H9 (cell line): Measurements from ENCODE around the gene GBP4. TPM values are rescaled to one million over a fixed set of nuclear protein-coding genes. Genes with fewer than 3 reads are reported as not detected.

Source experiments
- DNase-seq: peaks from one replicate; pipeline ENCODE4 v3.0.0-alpha.2; 2017
- H2AFZ ChIP-seq: one replicate; pipeline ENCODE4 v1.6.1; 2013; ENCODE audit warnings: mild to moderate bottlenecking, low read length, control low read depth, moderate library complexity
- H2AK5ac ChIP-seq: 2 replicates; pipeline ENCODE4 v1.6.1; 2013; ENCODE audit warnings: low read length, control low read depth, mixed read lengths; ENCODE audit not compliant: insufficient read length
- H2BK120ac ChIP-seq: one replicate; pipeline ENCODE4 v1.6.1; 2013; ENCODE audit warnings: low read depth, mild to moderate bottlenecking, low read length, control low read depth, inconsistent platforms; ENCODE audit not compliant: poor library complexity, severe bottlenecking
- H2BK12ac ChIP-seq: 2 replicates; pipeline ENCODE4 v1.6.1; 2013; ENCODE audit warnings: low read length, control low read depth, mixed read lengths, low read depth; ENCODE audit not compliant: insufficient read length
- H2BK15ac ChIP-seq: 2 replicates; pipeline ENCODE4 v1.6.1; 2013; ENCODE audit warnings: low read depth, low read length, control low read depth
- H2BK20ac ChIP-seq: one replicate; pipeline ENCODE4 v1.6.1; 2013; ENCODE audit warnings: low read depth, mild to moderate bottlenecking, low read length, control low read depth, inconsistent platforms; ENCODE audit not compliant: poor library complexity, severe bottlenecking
- H2BK5ac ChIP-seq: 2 replicates; pipeline ENCODE4 v1.6.1; 2013; ENCODE audit warnings: low read length, control low read depth, mixed read lengths; ENCODE audit not compliant: insufficient read length
- H3K14ac ChIP-seq: 2 replicates; pipeline ENCODE4 v1.6.1; 2013; ENCODE audit warnings: low read length, control low read depth; ENCODE audit not compliant: insufficient read depth
- H3K18ac ChIP-seq: 2 replicates; pipeline ENCODE4 v1.6.1; 2013; ENCODE audit warnings: low read depth, mild to moderate bottlenecking, mixed read lengths, low read length, control low read depth; ENCODE audit not compliant: insufficient read length
- H3K23ac ChIP-seq: 2 replicates; pipeline ENCODE4 v1.6.1; 2013; ENCODE audit warnings: low read length, control low read depth, mixed read lengths, low read depth; ENCODE audit not compliant: insufficient read length
- H3K23me2 ChIP-seq: 2 replicates; pipeline ENCODE4 v1.6.1; 2013; ENCODE audit warnings: low read depth, mild to moderate bottlenecking, mixed read lengths, low read length, control low read depth; ENCODE audit not compliant: insufficient read length, poor library complexity, severe bottlenecking
- H3K27ac ChIP-seq: 2 replicates; pipeline ENCODE4 v1.5.1; 2013; ENCODE audit warnings: low read length, control low read depth, mixed read lengths, low read depth; ENCODE audit not compliant: insufficient read length
- H3K27me3 ChIP-seq: 2 replicates; pipeline ENCODE4 v1.6.1; 2013; ENCODE audit warnings: low read length, control low read depth, inconsistent platforms; ENCODE audit not compliant: insufficient read depth
- H3K4ac ChIP-seq: 2 replicates; pipeline ENCODE4 v1.6.1; 2013; ENCODE audit warnings: low read depth, mild to moderate bottlenecking, control low read depth, inconsistent platforms, low read length, moderate library complexity
- H3K4me1 ChIP-seq: 2 replicates; pipeline ENCODE4 v1.6.1; 2013; ENCODE audit warnings: low read length, control low read depth, inconsistent platforms; ENCODE audit not compliant: insufficient read depth
- H3K4me2 ChIP-seq: 2 replicates; pipeline ENCODE4 v1.6.1; 2013; ENCODE audit warnings: low read length, control low read depth, mixed read lengths; ENCODE audit not compliant: insufficient read length, insufficient read depth
- H3K56ac ChIP-seq: 2 replicates; pipeline ENCODE4 v1.6.1; 2013; ENCODE audit warnings: low read depth, mild to moderate bottlenecking, mixed read lengths, low read length, control low read depth; ENCODE audit not compliant: insufficient read length
- H3K79me1 ChIP-seq: 2 replicates; pipeline ENCODE4 v1.6.1; 2013; ENCODE audit warnings: low read depth, mild to moderate bottlenecking, moderate library complexity, low read length, control low read depth, inconsistent platforms; ENCODE audit not compliant: insufficient read depth, poor library complexity, severe bottlenecking
- H3K79me2 ChIP-seq: 2 replicates; pipeline ENCODE4 v1.6.1; 2013; ENCODE audit warnings: low read length, control low read depth, inconsistent platforms; ENCODE audit not compliant: insufficient read depth
- H3K9ac ChIP-seq: 2 replicates; pipeline ENCODE4 v1.6.1; 2013; ENCODE audit warnings: low read length, control low read depth, mixed read lengths; ENCODE audit not compliant: insufficient read length; ENCODE audit errors: extremely low read depth
- H3K9me3 ChIP-seq: one replicate; pipeline ENCODE4 v1.6.1; 2013; ENCODE audit warnings: low read depth, low read length, inconsistent platforms; ENCODE audit not compliant: control insufficient read depth
- H3T11ph ChIP-seq: one replicate; pipeline ENCODE4 v1.6.1; 2013; ENCODE audit warnings: mild to moderate bottlenecking, low read length, control low read depth, inconsistent platforms
- H4K20me1 ChIP-seq: one replicate; pipeline ENCODE4 v1.6.1; 2013; ENCODE audit not compliant: control insufficient read depth, insufficient read length, insufficient read depth
- H4K5ac ChIP-seq: 2 replicates; pipeline ENCODE4 v1.6.1; 2013; ENCODE audit warnings: low read depth, mild to moderate bottlenecking, mixed read lengths, low read length, control low read depth; ENCODE audit not compliant: insufficient read length
- H4K8ac ChIP-seq: replicated peaks from 2 replicates; pipeline ENCODE4 v1.6.1; 2013; ENCODE audit warnings: low read length, control low read depth, mixed read lengths, low read depth; ENCODE audit not compliant: insufficient read length
- H4K91ac ChIP-seq: 2 replicates; pipeline ENCODE4 v1.6.1; 2013; ENCODE audit warnings: low read depth, mild to moderate bottlenecking, moderate library complexity, mixed read lengths, low read length, control low read depth; ENCODE audit not compliant: insufficient read length
- H3K27ac Mint-ChIP-seq, 3 experiments: 2 replicates in 2 of 3; 3 replicates in 1 of 3; pipeline ENCODE4 v1.8.0; 2020 to 2021; ENCODE audit warnings: mixed read lengths in 3 of 3, mild to moderate bottlenecking in 1 of 3, moderate library complexity in 1 of 3
- H3K27me3 Mint-ChIP-seq: 2 replicates; pipeline ENCODE4 v1.8.0; 2021; ENCODE audit warnings: low read depth, mild to moderate bottlenecking, moderate library complexity, mixed read lengths
- H3K36me3 Mint-ChIP-seq, 3 experiments: 2 replicates in 2 of 3; 3 replicates in 1 of 3; pipeline ENCODE4 v1.8.0; 2020 to 2021; ENCODE audit warnings: low read depth in 3 of 3, mixed read lengths in 3 of 3; ENCODE audit not compliant: insufficient read depth in 1 of 3
- H3K4me1 Mint-ChIP-seq, 2 experiments: 2 replicates each; pipeline ENCODE4 v1.8.0; 2020; ENCODE audit warnings: mixed read lengths in 2 of 2
- H3K4me3 Mint-ChIP-seq, 2 experiments: 2 replicates in 1 of 2; 3 replicates in 1 of 2; pipeline ENCODE4 v1.8.0; 2020 to 2021; ENCODE audit warnings: mild to moderate bottlenecking in 2 of 2, mixed read lengths in 2 of 2, moderate library complexity in 1 of 2
- H3K9me3 Mint-ChIP-seq, 2 experiments: 2 replicates in 1 of 2; 3 replicates in 1 of 2; pipeline ENCODE4 v1.8.0; 2020; ENCODE audit warnings: mild to moderate bottlenecking in 2 of 2, mixed read lengths in 2 of 2, moderate library complexity in 1 of 2
- WGBS: extraction: QIAGEN DNeasy Blood & Tissue Kit; methylation state at CpG from one replicate; pipeline ENCODE4 v1.1.7; 2013; ENCODE audit warnings: missing lambda C conversion rate, low lambda C conversion rate, mixed read lengths; ENCODE audit not compliant: insufficient read length; ENCODE audit errors: extremely low coverage; 5-methylcytosine and 5-hydroxymethylcytosine counted together
- total RNA-seq: library from RNA; stranded (reverse); gene quantifications from 2 replicates; pipeline ENCODE4 v1.2.1, GENCODE V29; 2021
- TF ChIP-seq, protein P1 (sequence below): fragments of 200-600 bp; sonication (generic); conservative IDR thresholded peaks from 3 replicates; pipeline ENCODE4 v1.8.0; 2021; ENCODE audit warnings: antibody characterized with exemption, mild to moderate bottlenecking

GBP4 gene
- total RNA-seq, 1 experiment from 2014 or later, result not detected

DNA sequence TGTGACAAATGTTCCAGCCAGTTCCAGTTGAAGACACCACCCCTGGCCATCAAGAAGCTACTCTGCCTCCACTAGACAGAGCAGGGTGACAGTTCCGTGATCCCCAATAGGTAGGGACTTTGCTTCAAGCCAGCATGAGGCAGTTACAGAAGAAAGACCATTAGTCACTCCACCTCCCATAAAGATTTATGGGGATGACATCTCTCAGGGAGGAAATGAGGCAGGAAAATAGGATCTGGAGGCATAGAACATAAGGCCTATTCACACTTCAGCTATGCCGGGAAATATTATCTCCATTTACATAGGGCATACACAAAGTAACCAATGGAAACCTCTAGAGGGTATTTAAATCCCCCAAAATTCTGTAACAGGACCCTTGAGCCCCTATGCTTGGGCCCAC is 19.4 kb downstream of the GBP4 start:
- H3K27me3 ChIP-seq, result no peaks in the 10 kb centered on the region; the same call in 1 of the 2 replicates
- Mint-ChIP-seq H3K4me1 (peaks cover 0 to 3% of the 10 kb centered on the region in 2 experiments; a peak in 1 of 4 replicates), H3K27ac (no peak overlapping the region; a peak in 1 of 7 replicates), H3K36me3 (peaks cover 0 to 4% (median 0%) of the 10 kb centered on the region in 3 experiments; a peak in 2 of 7 replicates), H3K4me3 (no peak overlapping the region), H3K9me3 (peaks cover 2 to 14% of the 10 kb centered on the region in 2 experiments; a peak in 4 of 5 replicates), H3K27me3 (no peaks in the 10 kb centered on the region)
- H2AFZ ChIP-seq, result no peak overlapping the region
- no peaks in the 10 kb centered on the region for H3K23me2 ChIP-seq
- H3K4ac ChIP-seq, result no peak overlapping the region
- no CpG with 5 or more reads among the region's 2 CpGs for WGBS
- no peak overlapping the region for H4K91ac ChIP-seq
- no peak overlapping the region for H2BK15ac ChIP-seq
- no peak overlapping the region for H3K14ac ChIP-seq
- H3K9ac ChIP-seq, result no peak overlapping the region
- no peak for DNase-seq
- no peak overlapping the region for H2BK120ac ChIP-seq
- no peaks in the 10 kb centered on the region for H3K79me2 ChIP-seq
- H3K4me1 ChIP-seq, result no peaks in the 10 kb centered on the region
- no peak overlapping the region for H2BK20ac ChIP-seq
- no peaks in the 10 kb centered on the region for H3K79me1 ChIP-seq
- H3K4me2 ChIP-seq, result no peak overlapping the region
- no peak overlapping the region for H2AK5ac ChIP-seq
- H4K20me1 ChIP-seq, result no peaks in the 10 kb centered on the region
- H4K8ac ChIP-seq, result no peak overlapping the region
- H4K5ac ChIP-seq, result no peak overlapping the region
- H2BK5ac ChIP-seq, result no peak overlapping the region
- H3K56ac ChIP-seq, result no peak overlapping the region
- H3K23ac ChIP-seq, result no peak overlapping the region
- H3T11ph ChIP-seq, result no peak overlapping the region
- H3K27ac ChIP-seq, result no peak overlapping the region
- no peak overlapping the region for H3K18ac ChIP-seq
- no peaks in the 10 kb centered on the region for H3K9me3 ChIP-seq
- TF ChIP-seq, protein P1, sequence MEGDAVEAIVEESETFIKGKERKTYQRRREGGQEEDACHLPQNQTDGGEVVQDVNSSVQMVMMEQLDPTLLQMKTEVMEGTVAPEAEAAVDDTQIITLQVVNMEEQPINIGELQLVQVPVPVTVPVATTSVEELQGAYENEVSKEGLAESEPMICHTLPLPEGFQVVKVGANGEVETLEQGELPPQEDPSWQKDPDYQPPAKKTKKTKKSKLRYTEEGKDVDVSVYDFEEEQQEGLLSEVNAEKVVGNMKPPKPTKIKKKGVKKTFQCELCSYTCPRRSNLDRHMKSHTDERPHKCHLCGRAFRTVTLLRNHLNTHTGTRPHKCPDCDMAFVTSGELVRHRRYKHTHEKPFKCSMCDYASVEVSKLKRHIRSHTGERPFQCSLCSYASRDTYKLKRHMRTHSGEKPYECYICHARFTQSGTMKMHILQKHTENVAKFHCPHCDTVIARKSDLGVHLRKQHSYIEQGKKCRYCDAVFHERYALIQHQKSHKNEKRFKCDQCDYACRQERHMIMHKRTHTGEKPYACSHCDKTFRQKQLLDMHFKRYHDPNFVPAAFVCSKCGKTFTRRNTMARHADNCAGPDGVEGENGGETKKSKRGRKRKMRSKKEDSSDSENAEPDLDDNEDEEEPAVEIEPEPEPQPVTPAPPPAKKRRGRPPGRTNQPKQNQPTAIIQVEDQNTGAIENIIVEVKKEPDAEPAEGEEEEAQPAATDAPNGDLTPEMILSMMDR, result no peak
- no peak overlapping the region for H2BK12ac ChIP-seq
